GM12878 (cell line): ENCODE data around the gene SIMC1. TPM values are rescaled to one million over a fixed set of nuclear protein-coding genes. Genes with fewer than 3 reads are reported as not detected.

ENCODE experiments used
- ATF3 ChIP-seq: IDR thresholded peaks from 2 replicates; pipeline ENCODE4 v1.6.1; 2011; ENCODE audit warnings: low read depth, mild to moderate bottlenecking, low read length, moderate library complexity, borderline replicate concordance; ENCODE audit errors: extremely low read depth
- ATF7 ChIP-seq: fragments of 450-650 bp; IDR thresholded peaks from 2 replicates; pipeline ENCODE4 v1.6.1; 2016; ENCODE audit warnings: low read depth, mild to moderate bottlenecking
- CBFB ChIP-seq: IDR thresholded peaks from 2 replicates; pipeline ENCODE4 v1.6.1; 2016; ENCODE audit warnings: antibody characterized with exemption, low read depth
- CHD2 ChIP-seq: IDR thresholded peaks from 2 replicates; pipeline ENCODE4 v1.6.1; 2011; ENCODE audit warnings: low read depth, low read length, improper control_type of control experiment, borderline replicate concordance
- CREB1 ChIP-seq: IDR thresholded peaks from 2 replicates; pipeline ENCODE4 v1.6.1; 2012; ENCODE audit warnings: low read depth, mild to moderate bottlenecking, inconsistent platforms
- DPF2 ChIP-seq: fragments of 450-650 bp; IDR thresholded peaks from 2 replicates; pipeline ENCODE4 v1.6.1; 2017; ENCODE audit warnings: mild to moderate bottlenecking
- ESRRA ChIP-seq: IDR thresholded peaks from 2 replicates; pipeline ENCODE4 v1.6.1; 2012; ENCODE audit warnings: mild to moderate bottlenecking, low read length, improper control_type of control experiment
- FOXK2 ChIP-seq: fragments of 450-650 bp; IDR thresholded peaks from 2 replicates; pipeline ENCODE4 v1.6.1; 2017; ENCODE audit warnings: mild to moderate bottlenecking, moderate library complexity
- HDAC2 ChIP-seq: fragments of 200-600 bp; sonication (generic); IDR thresholded peaks from 2 replicates; pipeline ENCODE4 v1.6.1; 2017
- HDAC6 ChIP-seq: fragments of 200-600 bp; sonication (generic); IDR thresholded peaks from one replicate; pipeline ENCODE4 v1.8.0; 2017; ENCODE audit warnings: antibody characterized with exemption; ENCODE audit not compliant: unreplicated experiment
- IKZF1 ChIP-seq: fragments of 450-650 bp; conservative IDR thresholded peaks from 2 replicates; pipeline ENCODE4 v1.6.1; 2017; ENCODE audit warnings: antibody characterized with exemption, mild to moderate bottlenecking
- KDM1A ChIP-seq: fragments of 200-600 bp; sonication (generic); IDR thresholded peaks from 2 replicates; pipeline ENCODE4 v1.6.1; 2016; ENCODE audit warnings: borderline replicate concordance
- LARP7 ChIP-seq: fragments of 450-650 bp; IDR thresholded peaks from 2 replicates; pipeline ENCODE4 v1.6.1; 2017; ENCODE audit warnings: mild to moderate bottlenecking
- MEF2B ChIP-seq: fragments of 450-650 bp; IDR thresholded peaks from 2 replicates; pipeline ENCODE4 v1.6.1; 2018; ENCODE audit warnings: mild to moderate bottlenecking, moderate library complexity; ENCODE audit not compliant: partially characterized antibody, poor library complexity, severe bottlenecking
- MTA3 ChIP-seq: IDR thresholded peaks from 2 replicates; pipeline ENCODE4 v1.6.1; 2012; ENCODE audit warnings: low read length, inconsistent platforms, borderline replicate concordance
- PAX5 ChIP-seq: IDR thresholded peaks from 2 replicates; pipeline ENCODE4 v1.6.1; 2011; ENCODE audit warnings: low read depth, low read length, borderline replicate concordance
- PAX8 ChIP-seq: fragments of 450-650 bp; IDR thresholded peaks from 2 replicates; pipeline ENCODE4 v1.6.1; 2017; ENCODE audit warnings: mild to moderate bottlenecking, moderate library complexity
- PML ChIP-seq: IDR thresholded peaks from 2 replicates; pipeline ENCODE4 v1.6.1; 2012; ENCODE audit warnings: low read length, inconsistent platforms
- RAD21 ChIP-seq: IDR thresholded peaks from 2 replicates; pipeline ENCODE4 v1.6.1; 2011; ENCODE audit warnings: mild to moderate bottlenecking, low read depth, low read length, moderate library complexity; ENCODE audit not compliant: insufficient read depth
- RB1 ChIP-seq: fragments of 450-650 bp; formaldehyde crosslinking; IDR thresholded peaks from 2 replicates; pipeline ENCODE4 v1.6.1; 2017; ENCODE audit warnings: mild to moderate bottlenecking, borderline replicate concordance
- SMAD1 ChIP-seq: fragments of 450-650 bp; IDR thresholded peaks from 2 replicates; pipeline ENCODE4 v1.6.1; 2018; ENCODE audit warnings: mild to moderate bottlenecking, low read depth; ENCODE audit not compliant: partially characterized antibody
- SMARCA5 ChIP-seq: fragments of 450-650 bp; IDR thresholded peaks from 2 replicates; pipeline ENCODE4 v1.6.1; 2017; ENCODE audit warnings: mild to moderate bottlenecking
- STAT1 ChIP-seq: fragments of 450-650 bp; conservative IDR thresholded peaks from 2 replicates; pipeline ENCODE4 v1.6.1; 2014; ENCODE audit warnings: antibody characterized with exemption, mild to moderate bottlenecking
- TCF3 ChIP-seq: IDR thresholded peaks from 2 replicates; pipeline ENCODE4 v1.6.1; 2012; ENCODE audit warnings: low read depth, mild to moderate bottlenecking, low read length, borderline replicate concordance; ENCODE audit not compliant: insufficient read depth
- YY1 ChIP-seq: IDR thresholded peaks from 2 replicates; pipeline ENCODE4 v1.6.1; 2011; ENCODE audit warnings: low read depth, mild to moderate bottlenecking, low read length
- ZNF207 ChIP-seq: fragments of 450-650 bp; IDR thresholded peaks from 2 replicates; pipeline ENCODE4 v1.6.1; 2014; ENCODE audit warnings: antibody characterized with exemption, mild to moderate bottlenecking, borderline replicate concordance
- polyA plus RNA-seq, 11 experiments: library from polyadenylated mRNA; depleted of rRNA in 4 of 11; unstranded in 6 of 11; stranded (reverse) in 5 of 11; fragments of >200 nt; fragmentation: Nextera tagmentation in 4 of 11; fragmentation: Illumina TruSeq in 1 of 11; extraction: Ambion mirVana in 4 of 11; extraction: Trizol in 1 of 11; gene quantifications; 1 replicate in 1 of 11; 2 replicates in 10 of 11; pipeline versions ENCODE4 v1.2.1 to v1.2.3, GENCODE V29; 2011 to 2016; ENCODE audit warnings: inconsistent platforms in 2 of 11, missing spikeins in 2 of 11, low read depth in 1 of 11
- total RNA-seq, 4 experiments: library from RNA; depleted of rRNA in 3 of 4; stranded (reverse); fragments of >200 nt in 3 of 4; fragmentation: Illumina TruSeq in 1 of 4; extraction: Trizol in 1 of 4; gene quantifications; 2 replicates each; pipeline versions ENCODE4 v1.2.1 to v1.2.3, GENCODE V29; 2013 to 2021
- TF ChIP-seq, protein P1 (sequence below): fragments of 450-650 bp; IDR thresholded peaks from 2 replicates; pipeline ENCODE4 v1.6.1; 2017; ENCODE audit warnings: low read depth, mild to moderate bottlenecking, moderate library complexity
- TF ChIP-seq, protein P2 (sequence below): IDR thresholded peaks from 2 replicates; pipeline ENCODE4 v1.6.1; 2011; ENCODE audit warnings: mild to moderate bottlenecking, low read depth, low read length, moderate library complexity; ENCODE audit not compliant: insufficient replicate concordance

The SIMC1 gene
- total and polyA plus RNA-seq, 10 of the 15 experiments (the other 5 are each of a cell fraction or from before 2014, with no cell fraction given), result 3.0 to 16.5 (median 10.4) TPM

DNA sequence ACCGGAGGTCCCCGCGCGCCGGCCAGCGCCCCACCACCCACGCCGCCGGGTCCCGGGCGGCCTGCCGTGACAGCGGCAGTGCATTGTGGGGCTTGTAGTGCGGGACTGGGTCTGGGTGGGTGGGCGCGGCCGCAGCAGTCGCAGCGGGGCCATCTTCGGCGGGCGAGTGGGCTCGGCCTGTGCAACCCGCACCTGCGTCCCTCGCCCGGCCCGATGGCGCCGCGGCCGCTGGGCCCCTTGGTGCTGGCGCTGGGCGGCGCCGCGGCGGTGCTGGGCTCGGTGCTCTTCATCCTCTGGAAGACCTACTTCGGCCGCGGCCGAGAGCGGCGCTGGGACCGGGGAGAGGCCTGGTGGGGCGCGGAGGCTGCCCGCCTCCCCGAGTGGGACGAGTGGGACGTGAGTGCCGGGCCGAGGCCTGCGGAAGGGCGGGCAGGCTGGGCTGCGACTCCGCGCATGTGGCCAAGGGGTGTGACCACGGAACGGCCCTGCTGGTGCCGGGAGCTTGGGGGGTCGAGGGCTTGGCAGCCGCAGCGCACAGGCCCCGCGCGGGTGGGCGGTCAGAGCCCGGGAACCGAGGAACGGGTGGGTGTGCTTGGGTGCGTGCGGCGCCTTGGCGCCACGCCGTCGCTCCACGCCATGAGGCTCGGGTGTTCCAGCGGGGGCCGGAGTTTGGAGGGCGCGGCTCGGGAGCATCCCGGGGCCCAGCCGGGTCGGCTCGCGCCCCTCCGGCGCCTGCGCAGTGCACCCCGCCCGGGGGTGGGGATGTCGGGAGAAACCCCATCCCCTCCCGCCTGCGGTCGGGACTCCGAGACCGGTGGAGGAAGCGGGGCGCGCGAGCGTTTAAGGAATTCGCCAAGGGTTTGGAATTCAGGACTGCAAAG lies 127.4 kb downstream of the SIMC1 start, which contains the start of gene ARL10 (continued):
- TF ChIP-seq ATF7 (no peak), HDAC6 (no peak), CBFB (no peak), STAT1 (0 out of 2 replicates have a peak, but pooled peaks have one; percentile 37), SMAD1 (no peak), ESRRA (no peak), CREB1 (peak; percentile 45; the same call in 1 of the 2 replicates), MTA3 (no peak), MEF2B (no peak), YY1 (peak; percentile 82), FOXK2 (no peak), PAX8 (no peak), RB1 (peak; percentile 10; the same call in 1 of the 2 replicates), HDAC2 (no peak), PML (no peak), PAX5 (peak; percentile 53; the same call in 1 of the 2 replicates), SMARCA5 (0 out of 2 replicates have a peak, but pooled peaks have one; percentile 64), RAD21 (no peak), ATF3 (no peak), KDM1A (no peak), TCF3 (no peak), IKZF1 (peak; percentile 85), ZNF207 (no peak), CHD2 (0 out of 2 replicates have a peak, but pooled peaks have one; percentile 11), DPF2 (no peak), LARP7 (peak; percentile 83)
- TF ChIP-seq, protein P1, sequence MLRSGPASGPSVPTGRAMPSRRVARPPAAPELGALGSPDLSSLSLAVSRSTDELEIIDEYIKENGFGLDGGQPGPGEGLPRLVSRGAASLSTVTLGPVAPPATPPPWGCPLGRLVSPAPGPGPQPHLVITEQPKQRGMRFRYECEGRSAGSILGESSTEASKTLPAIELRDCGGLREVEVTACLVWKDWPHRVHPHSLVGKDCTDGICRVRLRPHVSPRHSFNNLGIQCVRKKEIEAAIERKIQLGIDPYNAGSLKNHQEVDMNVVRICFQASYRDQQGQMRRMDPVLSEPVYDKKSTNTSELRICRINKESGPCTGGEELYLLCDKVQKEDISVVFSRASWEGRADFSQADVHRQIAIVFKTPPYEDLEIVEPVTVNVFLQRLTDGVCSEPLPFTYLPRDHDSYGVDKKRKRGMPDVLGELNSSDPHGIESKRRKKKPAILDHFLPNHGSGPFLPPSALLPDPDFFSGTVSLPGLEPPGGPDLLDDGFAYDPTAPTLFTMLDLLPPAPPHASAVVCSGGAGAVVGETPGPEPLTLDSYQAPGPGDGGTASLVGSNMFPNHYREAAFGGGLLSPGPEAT, result no peak
- TF ChIP-seq, protein P2, sequence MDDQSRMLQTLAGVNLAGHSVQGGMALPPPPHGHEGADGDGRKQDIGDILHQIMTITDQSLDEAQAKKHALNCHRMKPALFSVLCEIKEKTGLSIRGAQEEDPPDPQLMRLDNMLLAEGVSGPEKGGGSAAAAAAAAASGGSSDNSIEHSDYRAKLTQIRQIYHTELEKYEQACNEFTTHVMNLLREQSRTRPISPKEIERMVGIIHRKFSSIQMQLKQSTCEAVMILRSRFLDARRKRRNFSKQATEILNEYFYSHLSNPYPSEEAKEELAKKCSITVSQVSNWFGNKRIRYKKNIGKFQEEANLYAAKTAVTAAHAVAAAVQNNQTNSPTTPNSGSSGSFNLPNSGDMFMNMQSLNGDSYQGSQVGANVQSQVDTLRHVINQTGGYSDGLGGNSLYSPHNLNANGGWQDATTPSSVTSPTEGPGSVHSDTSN, result no peak
